ENCODE measurements around the gene RAB3GAP1.
"Not testable (repeated sequence)": the region's sequence is repeated elsewhere in the genome, so short reads cannot be mapped to it uniquely, and the experiment has no call there.

GRCh38 chr2:135105513-135106316, 53.6 kb downstream of the RAB3GAP1 start:
- not testable (repeated sequence) for TF ChIP-seq ZSCAN18, REST, CTCF (tag by site-specific recombination; IDR thresholded peaks at IDR 0.05)

Data from HEK293 (cell line).